NCI-H146 treated with DMSO at 0.1 percent for 48 hours (cell line): ENCODE measurements around the gene AP2S1.
"Not testable (repeated sequence)": the region's sequence is repeated elsewhere in the genome, so short reads cannot be mapped to it uniquely, and the experiment has no call there.

Experiments
- DNase-seq: peaks from one replicate; lab custom pipeline; 2025; ENCODE audit not compliant: unreplicated experiment; lab: John Stamatoyannopoulos, UW

The AP2S1 gene

DNA sequence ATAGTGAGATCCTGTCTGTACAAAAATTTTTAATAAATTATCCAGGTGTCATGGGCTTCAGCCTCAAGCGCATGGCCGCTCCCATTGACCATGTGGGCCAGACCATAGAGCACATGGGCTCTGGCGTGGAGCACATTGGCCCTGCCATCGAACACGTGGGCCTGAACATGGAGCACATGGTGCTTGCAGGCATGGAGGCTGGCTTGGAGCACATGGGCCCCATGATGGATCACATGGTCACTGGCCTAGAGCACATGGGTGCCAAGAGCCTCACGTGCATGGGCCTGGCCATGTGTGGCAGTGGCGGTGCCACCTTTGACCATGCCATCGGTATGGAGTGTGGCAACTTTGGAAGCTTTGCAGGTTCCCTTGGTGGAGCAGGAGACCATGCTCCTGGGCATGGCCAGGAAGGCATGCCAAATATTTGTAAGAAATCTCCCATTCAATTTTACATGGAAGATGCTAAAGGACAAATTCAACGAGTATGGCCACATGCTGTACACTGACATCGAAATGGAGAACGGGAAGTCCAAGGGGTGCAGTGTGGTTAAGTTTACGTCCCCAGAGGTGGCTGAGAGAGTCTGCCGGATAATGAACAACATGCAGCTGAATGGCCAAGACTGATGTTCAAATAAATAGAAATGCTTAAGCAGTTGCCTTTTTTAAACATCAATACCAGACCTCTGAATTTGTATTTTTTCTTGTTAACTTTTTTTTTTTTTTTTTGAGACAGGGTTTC lies 40.9 kb downstream of the AP2S1 start:
- no peak for DNase-seq

DNA sequence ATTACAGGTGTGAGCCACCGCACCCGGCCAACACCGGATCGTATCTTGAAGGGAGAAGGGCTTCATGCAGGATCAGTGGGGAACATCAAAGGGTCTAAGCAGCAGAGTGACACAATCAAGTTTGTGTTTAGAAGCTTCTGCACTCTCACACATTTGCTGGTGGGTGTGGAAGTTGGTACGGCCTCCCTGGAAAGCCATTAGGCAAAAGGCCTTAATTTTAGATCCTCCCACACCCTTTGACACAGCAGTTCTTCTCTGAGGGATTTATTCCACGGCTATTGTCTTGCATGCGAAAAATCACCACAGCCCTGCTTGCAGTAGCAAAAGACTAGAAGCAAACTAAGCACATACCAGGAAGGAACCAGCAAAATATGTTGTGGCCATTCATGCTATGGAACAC lies 44.0 kb downstream of the AP2S1 start:
- no peak for DNase-seq

DNA sequence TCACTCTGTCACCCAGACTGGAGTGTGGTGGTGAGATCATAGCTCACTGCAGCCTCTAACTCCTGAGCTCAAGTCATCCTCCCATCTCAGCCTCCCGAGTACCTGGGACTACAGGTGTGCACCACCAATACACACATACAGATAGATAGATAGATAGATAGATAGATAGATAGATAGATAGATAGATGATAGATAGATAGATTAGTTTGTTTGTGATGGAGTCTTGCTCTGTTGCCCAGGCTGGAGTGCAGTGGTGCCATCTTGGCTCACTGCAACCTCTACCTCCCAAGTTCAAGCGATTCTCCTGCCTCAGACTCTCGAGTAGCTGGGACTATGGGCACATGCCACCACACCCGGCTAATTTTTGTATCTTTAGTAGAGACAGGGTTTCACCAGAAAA lies 46.2 kb downstream of the AP2S1 start:
- not testable (repeated sequence) for DNase-seq

DNA sequence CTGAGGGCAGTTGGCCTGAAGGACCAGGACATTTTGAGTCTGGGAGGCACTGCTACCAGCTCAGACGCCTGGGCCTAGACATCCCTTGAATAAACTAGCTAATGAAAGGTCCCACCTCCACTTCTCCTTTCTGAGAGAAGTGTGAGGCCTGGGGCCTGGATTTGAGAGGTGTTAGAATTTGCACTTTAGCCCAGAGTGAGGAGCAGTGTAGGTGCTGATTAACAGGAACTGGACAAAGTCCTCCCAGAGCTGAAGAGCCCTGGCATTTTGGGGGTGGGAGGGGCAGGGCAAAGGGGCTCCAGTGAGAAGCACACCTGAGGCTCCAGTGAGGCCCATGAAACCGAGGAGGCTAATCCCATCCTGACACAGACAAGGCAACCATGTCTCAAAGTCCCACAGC lies 47.1 kb downstream of the AP2S1 start:
- DNase-seq = no peak

GRCh38 chr19:46802152-46802551 lies 48.5 kb downstream of the AP2S1 start:
- no peak for DNase-seq

DNA sequence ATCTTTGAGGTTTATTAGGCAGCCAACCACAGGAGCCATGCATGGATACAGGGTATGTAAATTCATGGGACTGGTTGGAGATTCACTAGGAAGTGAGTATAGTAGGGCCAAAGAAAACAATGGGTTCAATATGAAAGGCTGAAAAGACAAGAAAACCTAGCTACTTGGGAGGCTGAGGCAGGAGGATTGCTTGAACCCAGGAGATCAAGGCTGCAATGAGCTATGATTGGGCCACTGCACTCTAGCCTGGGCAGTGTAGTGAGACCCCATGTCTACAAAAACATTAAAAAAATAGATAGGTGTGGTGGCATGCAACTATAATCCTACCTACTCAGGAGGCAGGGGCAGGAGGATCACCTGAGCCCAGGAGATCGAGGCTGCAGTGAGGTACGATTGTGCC lies 51.9 kb downstream of the AP2S1 start:
- DNase-seq = no peak

GRCh38 chr19:46797881-46798280 lies 52.8 kb downstream of the AP2S1 start:
- no peak for DNase-seq

DNA sequence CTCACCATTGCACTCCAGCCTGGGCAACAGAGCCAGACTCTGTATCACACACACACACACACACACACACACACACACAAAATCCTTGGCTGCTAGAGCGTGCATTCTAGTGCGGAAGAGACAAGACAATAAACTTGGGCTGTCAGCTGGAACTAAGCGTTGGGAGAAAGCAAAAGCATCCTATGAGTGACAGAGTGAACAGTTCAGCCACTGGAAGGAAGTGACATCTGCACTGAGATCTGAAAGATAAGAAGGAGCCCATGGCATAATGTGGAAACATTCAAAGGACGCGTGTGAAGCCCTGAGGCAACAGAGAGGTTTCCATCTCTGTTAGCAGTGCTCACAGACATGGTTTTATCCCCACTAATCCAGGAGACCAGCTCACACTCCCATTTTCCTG lies 58.7 kb downstream of the AP2S1 start:
- no peak for DNase-seq

DNA sequence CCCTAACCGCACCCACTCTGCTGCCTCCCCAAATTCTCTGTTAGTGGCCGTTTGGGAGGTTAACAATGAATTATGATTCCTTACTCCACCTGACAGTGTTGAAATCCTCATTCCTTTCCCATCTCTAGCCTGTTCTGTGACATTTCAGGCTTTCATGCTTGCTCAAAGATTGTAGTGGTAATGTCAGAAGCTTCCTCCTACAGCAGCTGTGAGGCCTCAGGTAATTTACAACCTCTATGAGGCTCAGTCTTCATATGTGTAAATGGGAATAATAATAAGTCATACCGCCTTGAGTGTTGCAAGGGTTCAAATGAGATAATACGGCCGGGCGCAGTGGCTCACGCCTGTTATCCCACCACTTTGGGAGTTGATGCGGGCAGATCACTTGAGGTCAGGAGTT lies 61.3 kb downstream of the AP2S1 start:
- DNase-seq = no peak

GRCh38 chr19:46788968-46789338 lies 61.7 kb downstream of the AP2S1 start:
- DNase-seq = no peak

GRCh38 chr19:46788262-46788967 lies 62.2 kb downstream of the AP2S1 start, which contains the start of gene SLC1A5:
SLC1A5 (minus strand) TSS chr19:46788594; CDS start chr19:46787965, 629 bp downstream.
- peak; percentile 84 for DNase-seq
